HG03571 (cell line): ENCODE measurements around the gene SLC4A11.

Source experiments
- ATAC-seq: cut with Tn5 transposase; IDR thresholded peaks from one replicate; pipeline ENCODE4 v1.9.1; 2021; ENCODE audit not compliant: unreplicated experiment

The SLC4A11 gene

GRCh38 chr20:3239026-3239866 lies at the start of gene SLC4A11:
SLC4A11 (minus strand) TSS chr20:3239190; CDS start chr20:3239137, 53 bp downstream.
- no peak for ATAC-seq

- no peak for ATAC-seq
These were observed 44.3 kb upstream of the SLC4A11 start for GRCh38 chr20:3283222-3283820.

- ATAC-seq: no peak
These were observed 43.6 kb upstream of the SLC4A11 start for GRCh38 chr20:3282271-3283221.

GRCh38 chr20:3281437-3281836 lies 42.4 kb upstream of the SLC4A11 start:
- no peak for ATAC-seq

GRCh38 chr20:3279761-3280160 lies 40.8 kb upstream of the SLC4A11 start:
- ATAC-seq: no peak

GRCh38 chr20:3277686-3278465 lies 38.9 kb upstream of the SLC4A11 start:
- no peak for ATAC-seq

GRCh38 chr20:3276680-3277015 lies 37.7 kb upstream of the SLC4A11 start:
- no peak for ATAC-seq

- no peak for ATAC-seq
These were observed 37.1 kb upstream of the SLC4A11 start for GRCh38 chr20:3275966-3276679.

GRCh38 chr20:3275064-3275935 lies 36.3 kb upstream of the SLC4A11 start:
- ATAC-seq: no peak

- ATAC-seq: no peak
These were observed 34.4 kb upstream of the SLC4A11 start for GRCh38 chr20:3273371-3273770.

GRCh38 chr20:3270051-3270450 lies 31.1 kb upstream of the SLC4A11 start:
- no peak for ATAC-seq

GRCh38 chr20:3262566-3262965 lies 23.6 kb upstream of the SLC4A11 start:
- no peak for ATAC-seq

GRCh38 chr20:3258429-3258828 lies 19.4 kb upstream of the SLC4A11 start:
- no peak for ATAC-seq

GRCh38 chr20:3255728-3256127 lies 16.7 kb upstream of the SLC4A11 start:
- ATAC-seq: no peak

- ATAC-seq: no peak
These were observed 12.8 kb upstream of the SLC4A11 start for GRCh38 chr20:3251806-3252205.

GRCh38 chr20:3250091-3250504 lies 11.1 kb upstream of the SLC4A11 start:
- no peak for ATAC-seq

GRCh38 chr20:3248993-3249347 lies 10.0 kb upstream of the SLC4A11 start:
- ATAC-seq: no peak

- ATAC-seq: no peak
These were observed 9.4 kb upstream of the SLC4A11 start for GRCh38 chr20:3248167-3248992.
